PFSK-1 (cell line): Measurements from ENCODE around the gene SHISAL1.

Source experiments
- FOXP2 ChIP-seq: optimal IDR thresholded peaks from 2 replicates; pipeline ENCODE3; 2011; ENCODE audit warnings: borderline replicate concordance, control low read depth, inconsistent platforms; ENCODE audit not compliant: insufficient read depth; ENCODE audit errors: extremely low read length, extremely low read depth
- POLR2AphosphoS5 ChIP-seq: IDR thresholded peaks from 2 replicates; pipeline ENCODE4 v1.6.1; 2012; ENCODE audit warnings: low read depth, mild to moderate bottlenecking, control low read depth, low read length, moderate library complexity
- SIN3A ChIP-seq: IDR thresholded peaks from 2 replicates; pipeline ENCODE4 v1.6.1; 2012; ENCODE audit warnings: mild to moderate bottlenecking, low read length, moderate library complexity, borderline replicate concordance; ENCODE audit not compliant: insufficient read depth
- TAF1 ChIP-seq: IDR thresholded peaks from 2 replicates; pipeline ENCODE4 v1.6.1; 2012; ENCODE audit warnings: low read length, control low read depth, borderline replicate concordance; ENCODE audit not compliant: insufficient read depth
- TF ChIP-seq, protein P1 (sequence below), 2 experiments: IDR thresholded peaks; 2 replicates each; pipeline versions ENCODE4 v1.6.1 to v1.8.0; 2011 to 2012; ENCODE audit warnings: low read depth in 2 of 2, low read length in 2 of 2, control low read depth in 1 of 2, inconsistent platforms in 1 of 2, mild to moderate bottlenecking in 1 of 2, moderate library complexity in 1 of 2; ENCODE audit not compliant: insufficient read depth in 1 of 2

GRCh38 chr22:44317123-44317444 is 4.3 kb upstream of the SHISAL1 start:
- TF ChIP-seq TAF1 (no peak), POLR2AphosphoS5 (no peak), FOXP2 (no peak), SIN3A (no peak)
- TF ChIP-seq, protein P1, sequence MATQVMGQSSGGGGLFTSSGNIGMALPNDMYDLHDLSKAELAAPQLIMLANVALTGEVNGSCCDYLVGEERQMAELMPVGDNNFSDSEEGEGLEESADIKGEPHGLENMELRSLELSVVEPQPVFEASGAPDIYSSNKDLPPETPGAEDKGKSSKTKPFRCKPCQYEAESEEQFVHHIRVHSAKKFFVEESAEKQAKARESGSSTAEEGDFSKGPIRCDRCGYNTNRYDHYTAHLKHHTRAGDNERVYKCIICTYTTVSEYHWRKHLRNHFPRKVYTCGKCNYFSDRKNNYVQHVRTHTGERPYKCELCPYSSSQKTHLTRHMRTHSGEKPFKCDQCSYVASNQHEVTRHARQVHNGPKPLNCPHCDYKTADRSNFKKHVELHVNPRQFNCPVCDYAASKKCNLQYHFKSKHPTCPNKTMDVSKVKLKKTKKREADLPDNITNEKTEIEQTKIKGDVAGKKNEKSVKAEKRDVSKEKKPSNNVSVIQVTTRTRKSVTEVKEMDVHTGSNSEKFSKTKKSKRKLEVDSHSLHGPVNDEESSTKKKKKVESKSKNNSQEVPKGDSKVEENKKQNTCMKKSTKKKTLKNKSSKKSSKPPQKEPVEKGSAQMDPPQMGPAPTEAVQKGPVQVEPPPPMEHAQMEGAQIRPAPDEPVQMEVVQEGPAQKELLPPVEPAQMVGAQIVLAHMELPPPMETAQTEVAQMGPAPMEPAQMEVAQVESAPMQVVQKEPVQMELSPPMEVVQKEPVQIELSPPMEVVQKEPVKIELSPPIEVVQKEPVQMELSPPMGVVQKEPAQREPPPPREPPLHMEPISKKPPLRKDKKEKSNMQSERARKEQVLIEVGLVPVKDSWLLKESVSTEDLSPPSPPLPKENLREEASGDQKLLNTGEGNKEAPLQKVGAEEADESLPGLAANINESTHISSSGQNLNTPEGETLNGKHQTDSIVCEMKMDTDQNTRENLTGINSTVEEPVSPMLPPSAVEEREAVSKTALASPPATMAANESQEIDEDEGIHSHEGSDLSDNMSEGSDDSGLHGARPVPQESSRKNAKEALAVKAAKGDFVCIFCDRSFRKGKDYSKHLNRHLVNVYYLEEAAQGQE (IDR thresholded peaks at IDR 0.05; ENCODE audit: insufficient read depth in 1 of 2, low read depth in 2 of 2, low read length in 2 of 2): no peak
